UCSD-AML1 (cell line): ENCODE data around the gene B3GALNT2.

Experiments used
- DNase-seq: peaks from one replicate; lab custom pipeline; 2025; ENCODE audit not compliant: unreplicated experiment; lab: John Stamatoyannopoulos, UW

Gene B3GALNT2

GRCh38 chr1:235455823-235456222, 48.4 kb downstream of the B3GALNT2 start:
- no peak for DNase-seq

GRCh38 chr1:235455097-235455496, 49.2 kb downstream of the B3GALNT2 start:
- DNase-seq = no peak

DNA sequence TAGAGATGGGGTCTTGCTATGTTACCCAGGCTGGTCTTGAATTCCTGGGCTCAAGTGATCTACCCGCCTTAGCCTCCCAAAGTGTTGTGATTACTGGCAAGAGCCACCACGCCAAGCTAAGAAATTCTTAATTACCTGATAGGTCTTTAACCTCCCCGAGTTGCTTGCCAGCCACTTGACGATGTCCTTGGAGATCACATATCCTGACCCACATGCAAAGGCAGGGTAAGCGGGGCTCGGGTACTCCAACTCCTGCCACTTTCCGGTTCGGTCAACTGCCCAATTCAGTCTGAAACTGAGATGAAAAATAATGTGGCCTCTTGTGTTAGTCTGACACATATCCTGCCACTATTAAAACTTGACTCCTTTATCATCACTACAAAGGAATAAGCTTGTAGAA, 50.2 kb downstream of the B3GALNT2 start:
- DNase-seq = no peak

DNA sequence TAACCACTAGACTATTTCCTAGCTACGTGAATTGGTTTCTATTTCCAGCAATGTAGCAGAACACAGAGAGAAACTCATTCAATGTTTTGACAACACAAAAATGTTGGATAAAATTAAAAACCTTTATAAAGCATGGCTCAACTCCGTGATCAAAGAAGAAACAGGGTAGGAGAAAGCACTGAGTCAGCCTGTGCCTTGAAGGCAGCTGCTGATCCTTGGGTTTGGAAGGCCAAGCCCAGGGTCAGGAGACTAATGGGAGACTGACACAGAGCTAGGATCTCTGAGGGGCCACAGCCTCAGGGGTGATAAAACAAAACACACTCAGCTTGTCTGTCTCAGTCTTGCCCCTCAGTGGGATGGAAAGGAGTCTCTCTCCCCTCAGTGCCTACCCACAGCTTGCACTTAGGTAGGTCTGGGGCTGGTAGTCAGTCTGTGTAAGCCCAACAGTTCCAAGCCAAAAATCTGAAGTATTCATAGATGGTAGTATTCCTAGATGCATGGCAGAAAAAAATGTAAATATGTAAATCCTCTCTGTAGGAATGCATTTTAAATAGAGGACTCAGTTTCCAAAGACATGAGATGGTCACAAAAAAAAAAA, 53.3 kb downstream of the B3GALNT2 start:
- DNase-seq = no peak

- no peak for DNase-seq
Measured at GRCh38 chr1:235450433-235450832, 53.8 kb downstream of the B3GALNT2 start.

- no peak for DNase-seq
Measured at GRCh38 chr1:235448616-235449015, 55.6 kb downstream of the B3GALNT2 start.

GRCh38 chr1:235442788-235443429, 61.3 kb downstream of the B3GALNT2 start:
- no peak for DNase-seq

- DNase-seq = no peak
Measured at GRCh38 chr1:235441159-235441685, 63.0 kb downstream of the B3GALNT2 start.

DNA sequence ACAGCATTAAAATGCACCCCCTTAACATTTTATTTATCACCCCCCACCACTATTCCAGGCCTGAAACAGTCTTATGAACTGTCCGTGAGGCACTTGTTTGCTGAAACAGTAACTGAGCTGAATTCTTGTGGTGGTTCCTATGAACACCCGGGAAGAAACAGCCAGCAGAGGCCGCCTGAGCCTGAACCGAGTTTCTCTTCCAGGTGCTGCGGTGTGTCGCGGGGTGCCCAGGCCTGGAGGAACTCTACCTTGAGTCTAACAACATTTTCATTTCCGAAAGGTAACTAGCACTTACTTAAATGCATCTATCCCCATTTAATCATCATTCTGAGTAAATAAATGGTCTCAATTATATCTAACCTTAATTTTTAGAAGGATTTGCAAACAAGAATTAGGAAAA, 70.3 kb downstream of the B3GALNT2 start:
- DNase-seq = no peak

DNA sequence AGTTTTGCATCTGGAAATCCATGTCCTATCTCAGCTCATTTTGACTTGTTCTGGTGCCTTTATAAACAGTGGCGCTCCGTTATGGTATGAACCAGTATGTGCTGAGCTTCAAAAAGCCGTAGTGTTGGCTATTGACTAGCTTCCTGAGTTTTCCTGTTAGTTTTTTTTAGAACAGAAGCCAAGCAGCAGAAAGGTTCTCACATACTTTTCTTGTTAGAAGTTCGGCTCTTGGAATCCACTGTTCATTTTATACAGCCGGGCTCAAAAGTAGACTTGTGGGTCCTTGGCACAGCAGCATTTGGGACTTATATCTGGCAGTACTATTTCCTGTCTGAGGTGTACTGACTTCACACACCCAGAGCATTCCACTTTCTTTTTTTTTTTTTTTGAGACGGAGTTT, 73.3 kb downstream of the B3GALNT2 start:
- DNase-seq = no peak

DNA sequence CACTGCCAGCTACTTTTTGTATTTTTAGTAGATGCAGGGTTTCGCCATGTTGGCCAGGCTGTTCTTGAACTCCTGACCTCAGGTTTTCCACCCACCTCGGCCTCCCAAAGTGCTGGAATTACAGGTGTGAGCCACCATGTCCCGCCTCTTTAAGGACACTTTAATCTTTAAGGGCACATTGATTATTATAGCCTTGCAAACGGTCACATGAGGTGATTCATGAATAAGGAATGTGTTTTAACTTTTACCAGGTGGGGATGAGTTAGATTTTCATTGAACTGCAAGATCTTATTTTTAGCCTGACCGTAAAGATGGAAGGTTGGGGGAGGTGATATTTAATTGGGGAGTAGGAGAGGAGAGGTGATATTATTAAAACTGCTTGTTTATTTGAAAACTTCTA, 75.1 kb downstream of the B3GALNT2 start:
- no peak for DNase-seq

- DNase-seq = no peak
Measured at GRCh38 chr1:235427447-235427846, 76.8 kb downstream of the B3GALNT2 start.

- DNase-seq = no peak
Measured at GRCh38 chr1:235426680-235427079, 77.6 kb downstream of the B3GALNT2 start.

DNA sequence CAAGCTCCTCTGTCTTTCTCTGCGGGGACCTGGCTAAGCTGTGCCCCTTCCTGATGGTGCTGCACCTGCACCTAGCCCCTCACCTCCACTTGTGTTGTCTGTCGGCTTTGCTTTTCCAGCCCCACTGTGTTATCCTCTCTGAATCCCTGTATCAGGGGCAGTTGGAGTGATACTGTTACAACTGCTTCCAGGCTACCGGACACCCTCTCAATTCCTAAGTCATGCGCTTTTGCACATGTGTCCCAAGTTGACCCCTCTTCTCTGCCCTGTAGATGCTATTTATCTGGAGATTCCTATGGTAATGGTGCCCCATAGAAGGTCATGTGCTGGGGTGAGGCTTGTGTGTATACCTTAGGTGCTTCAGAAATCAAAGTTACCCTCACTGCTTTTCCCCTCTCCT, 78.1 kb downstream of the B3GALNT2 start:
- no peak for DNase-seq

DNA sequence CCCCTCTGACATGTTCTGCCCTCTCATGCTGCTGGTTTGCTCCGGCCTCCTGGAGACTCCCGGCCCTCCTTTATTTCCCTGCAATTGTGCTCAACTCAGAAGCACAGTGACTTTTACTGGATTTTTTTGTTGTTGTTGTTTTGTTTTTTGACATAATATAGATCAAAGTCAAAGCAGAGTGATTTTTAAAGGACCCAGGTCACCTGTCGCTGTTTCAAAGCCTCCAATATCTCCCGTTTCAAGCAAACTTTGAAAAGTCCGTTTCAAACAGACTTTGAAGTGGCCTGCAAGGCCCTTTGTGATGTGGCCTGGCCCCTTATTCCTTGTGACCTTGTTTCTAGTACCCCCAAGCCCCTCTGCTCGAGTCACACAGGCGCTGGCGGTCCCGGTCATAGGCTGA, 78.9 kb downstream of the B3GALNT2 start:
- DNase-seq = no peak

DNA sequence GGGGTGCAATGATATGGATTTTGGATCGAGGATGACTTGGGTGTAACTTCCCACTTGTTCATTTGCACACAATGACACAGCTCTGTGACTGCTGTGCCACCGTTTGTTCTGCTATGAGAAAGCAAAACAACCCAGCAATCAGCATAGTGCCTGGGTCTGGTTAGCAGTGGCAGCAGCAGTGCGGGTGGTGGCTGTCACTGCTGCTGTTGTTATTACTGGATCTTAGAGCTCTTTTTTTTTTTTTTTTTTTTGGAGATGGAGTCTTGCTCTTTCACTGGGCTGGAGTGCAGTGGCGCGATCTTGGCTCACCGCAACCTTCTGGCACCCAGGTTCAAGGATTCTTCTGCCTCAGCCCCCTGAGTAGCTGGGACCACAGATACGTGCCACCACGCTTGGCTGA, 80.2 kb downstream of the B3GALNT2 start:
- DNase-seq = no peak

- DNase-seq = peak; percentile 25
Measured at GRCh38 chr1:235423214-235423652, 81.0 kb downstream of the B3GALNT2 start.

DNA sequence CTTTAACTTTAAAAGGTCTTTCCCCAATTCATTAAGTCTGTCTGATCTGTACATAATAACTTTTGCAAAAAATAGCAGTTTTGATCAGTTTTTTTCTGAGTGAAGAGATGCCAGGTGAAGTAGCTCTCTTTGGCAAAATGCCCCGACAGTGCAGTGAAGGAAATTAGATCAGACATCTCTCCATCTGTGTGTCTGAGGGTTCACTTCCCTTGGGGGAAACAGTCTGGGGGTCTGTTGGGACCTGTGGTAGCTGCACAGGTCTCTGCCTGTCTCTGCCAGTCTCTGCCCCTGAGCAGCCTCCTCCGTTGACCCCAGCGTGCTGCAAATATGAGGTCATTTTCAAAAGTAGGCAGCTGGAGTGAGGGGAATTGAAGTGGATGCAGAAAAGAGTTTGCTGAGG, 82.5 kb downstream of the B3GALNT2 start:
- no peak for DNase-seq

- DNase-seq = peak; percentile 13
Measured at GRCh38 chr1:235417086-235417697, 87.1 kb downstream of the B3GALNT2 start.

DNA sequence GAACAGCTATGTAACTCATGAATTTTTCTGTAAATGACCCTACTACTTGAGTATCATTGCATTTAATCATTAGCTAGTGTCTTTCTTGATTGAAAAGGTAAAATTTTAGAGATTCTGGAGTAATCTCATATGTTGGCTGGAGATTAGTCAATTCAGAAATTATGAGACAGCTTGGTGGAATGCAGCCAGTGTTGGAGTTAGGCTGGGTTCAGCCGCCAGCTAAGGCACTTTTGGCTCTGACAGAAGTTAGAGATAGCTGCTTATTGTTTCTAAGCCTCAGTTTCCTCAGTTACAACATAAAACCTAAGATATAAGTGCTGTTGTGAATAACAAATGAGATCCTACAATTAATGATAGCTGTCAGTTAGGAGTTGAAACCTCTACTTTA, 87.6 kb downstream of the B3GALNT2 start:
- DNase-seq = no peak

GRCh38 chr1:235415008-235415904, 89.0 kb downstream of the B3GALNT2 start:
- DNase-seq = peak; percentile 41
